Stimulated activated CD4-positive, alpha-beta T cell treated with anti-CD3 and anti-CD28 coated beads, TNF-alpha, amount 100 ng/mL, for 48 hours (primary cell): ENCODE results near the gene ZSCAN22.
A peak's percentile ranks its signal among the peaks of the same experiment; 100 is the strongest.

Experiments
- DNase-seq, 3 donors: peaks; one replicate each; pipeline ENCODE4 v3.0.0-alpha.2; 2020; ENCODE audit warnings: low read depth in 3 of 3

The ZSCAN22 gene

GRCh38 chr19:58351558-58351878 is 24.7 kb downstream of the ZSCAN22 start:
- DNase-seq, result no peak

- DNase-seq, result no peak
Observed at GRCh38 chr19:58351990-58352755, 25.4 kb downstream of the ZSCAN22 start.

- no peak for DNase-seq
Observed at GRCh38 chr19:58352760-58353671, 26.2 kb downstream of the ZSCAN22 start, which contains the start of gene A1BG. Gene A1BG (minus strand): TSS chr19:58353492. CDS start chr19:58353437, 55 bp downstream.

DNA sequence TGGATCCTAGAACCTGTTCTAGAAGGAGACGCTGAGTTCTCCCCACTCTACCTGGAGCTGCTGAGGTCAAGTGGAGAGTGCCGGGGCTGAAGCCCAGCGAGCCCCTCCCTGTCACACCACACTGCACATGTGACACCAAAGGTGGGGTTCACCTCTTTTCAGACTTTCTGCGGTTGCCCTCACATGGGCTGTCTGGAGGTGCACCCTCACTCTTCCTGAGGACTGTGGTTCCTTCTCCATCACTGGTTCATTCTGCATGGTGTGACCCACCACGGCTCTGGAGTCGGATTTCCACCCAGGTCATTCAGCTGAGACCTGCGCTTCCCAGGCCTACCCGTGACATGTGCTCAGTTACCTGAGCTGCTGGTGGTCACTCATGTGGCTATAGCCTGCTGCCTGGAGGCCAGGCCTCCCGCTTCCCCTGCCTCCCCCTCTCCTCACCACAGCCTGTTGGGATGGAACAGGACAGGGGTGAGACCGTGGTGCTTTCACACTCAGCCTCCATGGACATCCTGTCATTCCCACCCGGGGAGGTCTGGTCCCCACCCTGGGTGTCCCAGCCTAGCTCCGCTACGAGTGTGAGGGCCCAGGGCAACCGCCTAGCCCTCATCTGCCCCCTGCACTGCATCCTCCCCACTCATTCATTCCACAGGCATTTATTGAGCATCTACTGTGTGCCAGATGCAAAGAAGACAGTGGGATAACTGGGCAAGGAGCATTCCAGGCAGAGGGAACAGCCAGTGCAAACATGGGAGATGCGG is 27.1 kb downstream of the ZSCAN22 start:
- DNase-seq, result no peak

- DNase-seq, result no peak
Observed at GRCh38 chr19:58354478-58355030, 27.8 kb downstream of the ZSCAN22 start.

GRCh38 chr19:58355215-58355796 is 28.5 kb downstream of the ZSCAN22 start:
- no peak for DNase-seq

GRCh38 chr19:58355908-58356765 is 29.3 kb downstream of the ZSCAN22 start:
- DNase-seq, result no peak

DNA sequence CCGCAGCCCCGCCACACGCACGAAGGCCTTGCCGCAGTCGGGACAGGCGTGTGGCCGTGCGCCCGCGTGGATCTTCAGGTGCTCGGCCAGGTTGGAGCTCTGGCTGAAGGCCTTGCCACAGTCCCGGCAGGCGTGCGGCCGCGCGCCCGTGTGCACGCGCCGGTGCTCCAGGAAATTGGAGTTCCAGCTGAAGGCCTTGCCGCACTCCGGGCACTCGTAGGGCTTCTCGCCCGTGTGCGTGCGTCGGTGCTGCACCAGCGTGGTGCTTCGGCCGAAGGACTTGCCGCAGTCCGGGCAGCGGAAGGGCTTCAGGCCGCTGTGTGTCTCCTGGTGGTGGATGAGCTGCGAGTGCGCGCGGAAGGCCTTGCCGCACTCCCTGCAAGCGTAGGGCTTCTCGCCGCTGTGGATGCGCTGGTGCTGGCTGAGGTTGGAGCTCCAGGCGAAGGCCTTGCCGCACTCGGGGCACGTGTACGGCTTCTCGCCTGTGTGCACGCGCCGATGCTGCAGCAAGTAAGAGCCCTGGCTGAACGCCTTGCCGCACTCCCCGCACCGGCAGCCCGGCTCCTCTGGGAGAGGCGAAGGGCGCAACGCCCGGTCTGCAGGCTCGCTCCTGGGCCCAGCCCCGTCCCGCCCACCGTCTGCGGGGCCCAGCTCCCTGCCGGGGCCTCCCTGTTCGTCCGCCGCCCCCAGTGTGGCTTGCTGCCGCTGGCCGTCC is 30.1 kb downstream of the ZSCAN22 start:
- DNase-seq, result no peak

DNA sequence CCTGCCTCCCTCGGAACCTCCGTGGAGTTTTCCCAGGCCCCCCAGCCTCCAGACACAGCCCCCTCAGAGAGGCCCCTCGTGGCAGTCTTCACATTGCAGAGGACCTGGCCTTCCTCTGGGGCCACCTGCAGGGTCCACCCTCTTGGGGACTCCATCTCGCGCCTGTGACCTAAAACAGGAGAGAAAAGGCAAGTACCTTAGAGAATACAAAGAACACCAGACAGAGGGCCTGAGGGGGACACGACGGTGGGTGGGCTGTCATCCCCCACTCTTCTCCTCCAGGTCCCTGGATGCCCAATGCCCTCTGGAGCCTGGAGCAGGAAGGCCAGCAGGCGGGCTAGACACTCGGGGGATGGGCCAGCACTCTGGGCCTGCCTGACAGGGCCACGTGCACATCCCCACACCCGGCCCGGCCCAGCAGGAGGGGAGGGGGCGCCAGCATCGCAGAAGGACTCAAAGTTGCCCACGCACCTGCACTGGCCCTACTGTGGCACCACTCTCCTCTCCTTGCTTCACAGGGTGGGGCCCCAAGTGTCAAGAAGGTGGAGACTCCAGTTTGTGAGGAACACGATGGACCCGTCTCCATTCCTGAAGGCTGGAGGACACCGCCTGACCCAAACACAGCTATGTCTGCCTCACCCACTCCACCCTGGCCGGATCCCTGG is 30.8 kb downstream of the ZSCAN22 start:
- DNase-seq, result no peak

DNA sequence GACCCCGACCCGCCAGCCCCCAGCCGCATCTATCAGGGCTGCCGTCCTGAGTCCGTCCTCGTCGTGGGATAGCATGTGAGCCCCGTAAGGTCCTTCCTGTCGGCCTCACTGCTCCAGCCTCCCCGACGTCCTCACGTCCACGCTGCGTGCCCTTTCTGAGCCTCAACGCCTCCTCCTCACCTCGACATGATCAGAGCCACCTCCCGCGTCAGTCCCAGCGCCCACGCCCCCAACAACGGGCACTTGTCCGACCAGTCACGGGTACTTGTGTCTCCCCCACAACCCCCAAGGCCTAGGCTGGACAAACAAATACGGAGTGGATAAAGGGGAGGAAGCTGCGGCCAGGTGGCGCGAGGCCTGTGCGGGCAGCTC is 35.1 kb downstream of the ZSCAN22 start:
- DNase-seq, result peak in 1 of 3 donors; percentile 32

DNA sequence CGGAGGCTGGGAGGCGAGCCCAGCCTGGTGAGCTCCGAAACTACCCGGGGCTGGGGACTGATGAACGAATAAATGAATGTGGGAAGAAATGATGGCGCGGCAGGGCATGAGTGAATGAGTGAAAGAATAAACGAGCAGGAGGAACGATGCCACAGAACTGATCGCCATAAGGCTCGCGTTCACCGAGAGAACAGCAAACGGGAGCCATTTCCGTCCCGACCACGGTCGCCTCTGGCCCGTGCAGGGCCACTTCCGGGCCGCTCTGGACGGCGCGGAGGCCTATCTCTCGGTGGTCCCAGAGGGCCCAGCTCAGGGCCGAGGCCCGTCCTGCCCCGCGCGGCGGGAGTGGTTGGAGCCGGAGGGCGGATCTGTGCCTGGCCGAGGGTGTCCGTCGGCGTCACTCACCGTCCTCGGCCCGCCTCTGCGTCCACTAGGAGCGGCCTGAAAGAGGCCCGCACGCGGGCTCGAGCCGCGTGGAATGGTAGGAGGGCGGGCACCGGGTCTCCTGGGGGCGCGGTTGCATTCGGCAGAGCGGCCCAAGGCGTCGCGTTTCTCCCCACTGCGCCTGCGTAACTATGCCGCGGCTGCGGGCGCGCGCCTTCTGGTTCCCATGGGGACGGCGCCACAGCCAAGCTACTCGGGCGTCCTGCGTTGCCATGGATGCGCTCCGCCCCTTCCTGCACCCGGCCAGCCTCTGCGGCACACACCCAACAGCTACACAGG is 35.6 kb downstream of the ZSCAN22 start, which contains the start of gene ZNF497:
ZNF497 (minus strand) TSS at position 480 of the 723 bp plus-strand sequence. CDS start 5,116 bp downstream, outside the sequence.
- DNase-seq, result peak; percentile 93 to 96 (median 95)

DNA sequence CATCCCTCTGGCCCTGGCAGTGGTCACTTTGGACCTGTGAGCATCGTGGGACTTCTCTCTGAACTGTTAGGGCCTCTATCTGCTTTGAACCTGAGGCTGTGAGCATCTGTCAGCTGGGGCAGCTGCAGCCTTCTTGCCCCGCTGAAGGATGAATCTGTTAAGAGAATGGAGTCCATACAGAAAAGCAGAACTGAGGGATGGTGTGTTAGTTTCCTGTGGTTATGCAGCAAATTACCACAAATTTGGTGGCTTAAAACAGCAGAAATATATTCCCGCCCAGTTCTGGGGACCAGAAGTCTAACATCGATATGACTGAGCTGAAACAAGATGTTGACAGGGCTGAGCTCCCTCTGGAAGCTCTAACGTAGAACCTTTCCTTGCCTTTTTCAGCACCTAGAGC is 37.4 kb downstream of the ZSCAN22 start:
- DNase-seq, result no peak

- no peak for DNase-seq
Observed at GRCh38 chr19:58366585-58367430, 40.0 kb downstream of the ZSCAN22 start.

DNA sequence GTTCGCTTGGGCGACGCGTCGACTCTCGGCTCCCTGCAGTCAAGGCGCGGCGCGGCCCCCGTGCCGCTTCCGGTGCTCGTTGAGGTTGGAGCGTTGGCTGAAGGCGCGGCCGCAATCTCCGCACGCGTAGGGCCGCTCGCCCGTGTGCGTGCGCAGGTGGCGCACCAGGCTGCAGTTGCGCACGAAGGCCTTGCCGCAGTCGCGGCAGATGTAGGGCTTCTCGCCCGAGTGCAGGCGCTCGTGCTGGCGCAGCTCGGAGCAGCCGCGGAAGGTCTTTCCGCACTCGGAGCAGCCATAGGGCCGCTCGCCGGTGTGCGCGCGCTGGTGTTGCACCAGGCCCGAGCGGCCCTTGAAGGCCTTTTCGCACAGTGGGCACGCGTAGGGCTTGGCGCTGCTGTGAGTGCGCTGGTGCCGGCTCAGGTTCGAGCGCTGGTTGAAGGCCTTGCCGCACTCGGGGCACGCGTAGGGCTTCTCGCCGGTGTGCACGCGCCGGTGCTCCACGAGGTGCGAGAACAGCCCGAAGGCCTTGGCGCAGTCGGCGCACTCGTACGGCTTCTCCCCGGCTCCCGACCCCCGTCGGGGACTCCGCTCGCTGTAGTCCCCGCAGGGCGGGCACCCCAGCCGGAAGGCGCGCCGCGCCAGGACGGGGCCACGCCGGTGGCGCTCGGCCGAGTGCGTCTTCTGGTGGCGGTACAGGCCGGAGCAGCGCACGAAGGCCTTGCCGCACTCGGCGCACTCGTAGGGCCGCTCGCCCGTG is 41.1 kb downstream of the ZSCAN22 start:
- no peak for DNase-seq

GRCh38 chr19:58368561-58369360 is 42.0 kb downstream of the ZSCAN22 start:
- DNase-seq, result no peak
